Measurements from ENCODE around the gene EIF2B2.

The EIF2B2 gene

GRCh38 chr14:75060420-75060819, 57.7 kb downstream of the EIF2B2 start:
- no peak for TF ChIP-seq JUND (IDR thresholded peaks at IDR 0.05; ENCODE audit: low read depth)
- in situ Hi-C loops (cut with HindIII; ENCODE audit: low pct_unique_long_range_greater_than_20kb, low sequenced_read_pairs), result no loop called here
- DNase-seq (ENCODE audit: low read depth in 1 of 2, low spot score in 1 of 2), result no peak
